GM04503 (cell line): ENCODE data around the gene COL11A2.

Source experiments
- DNase-seq: peaks from one replicate; pipeline ENCODE4 v3.0.0-alpha.2; 2012; ENCODE audit warnings: low read depth

Gene COL11A2

GRCh38 chr6:33117811-33118277, 74.4 kb downstream of the COL11A2 start:
- DNase-seq: no peak

GRCh38 chr6:33116841-33117711, 75.2 kb downstream of the COL11A2 start:
- DNase-seq: no peak

GRCh38 chr6:33116417-33116816, 75.8 kb downstream of the COL11A2 start:
- DNase-seq: no peak

- no peak for DNase-seq
Observed at GRCh38 chr6:33114406-33114805, 77.9 kb downstream of the COL11A2 start.

- no peak for DNase-seq
Observed at GRCh38 chr6:33113755-33114154, 78.5 kb downstream of the COL11A2 start.
